Activated CD4-positive, CD25-positive, alpha-beta regulatory T cell treated with anti-CD3 and anti-CD28 coated beads, Interleukin-2, amount 50 U/mL, for 16 hours (primary cell): Measurements from ENCODE around the gene EXOSC9.

ENCODE experiments used
- DNase-seq: peaks from one replicate; pipeline ENCODE4 v3.0.0-alpha.2; 2020; ENCODE audit warnings: low read depth, low spot score

The EXOSC9 gene

DNA sequence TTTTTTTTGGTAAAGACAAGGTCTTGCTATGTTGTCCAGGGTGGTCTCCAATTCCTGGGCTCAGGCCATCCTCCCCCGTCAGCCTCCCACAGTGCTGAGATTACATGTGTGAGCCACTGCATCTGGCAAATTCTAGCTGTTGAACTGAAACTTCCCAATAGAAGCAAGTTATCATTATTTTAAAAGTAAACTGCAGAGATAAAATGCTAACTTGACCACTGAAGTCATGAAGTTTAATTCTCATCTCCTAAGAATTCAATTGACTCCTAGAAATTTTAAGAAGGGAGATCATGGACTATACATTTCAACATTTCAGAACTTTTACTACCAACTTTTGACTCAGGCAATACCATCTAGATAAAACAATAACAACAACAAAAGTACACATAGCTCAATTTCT is 11.7 kb upstream of the EXOSC9 start:
- DNase-seq = no peak

DNA sequence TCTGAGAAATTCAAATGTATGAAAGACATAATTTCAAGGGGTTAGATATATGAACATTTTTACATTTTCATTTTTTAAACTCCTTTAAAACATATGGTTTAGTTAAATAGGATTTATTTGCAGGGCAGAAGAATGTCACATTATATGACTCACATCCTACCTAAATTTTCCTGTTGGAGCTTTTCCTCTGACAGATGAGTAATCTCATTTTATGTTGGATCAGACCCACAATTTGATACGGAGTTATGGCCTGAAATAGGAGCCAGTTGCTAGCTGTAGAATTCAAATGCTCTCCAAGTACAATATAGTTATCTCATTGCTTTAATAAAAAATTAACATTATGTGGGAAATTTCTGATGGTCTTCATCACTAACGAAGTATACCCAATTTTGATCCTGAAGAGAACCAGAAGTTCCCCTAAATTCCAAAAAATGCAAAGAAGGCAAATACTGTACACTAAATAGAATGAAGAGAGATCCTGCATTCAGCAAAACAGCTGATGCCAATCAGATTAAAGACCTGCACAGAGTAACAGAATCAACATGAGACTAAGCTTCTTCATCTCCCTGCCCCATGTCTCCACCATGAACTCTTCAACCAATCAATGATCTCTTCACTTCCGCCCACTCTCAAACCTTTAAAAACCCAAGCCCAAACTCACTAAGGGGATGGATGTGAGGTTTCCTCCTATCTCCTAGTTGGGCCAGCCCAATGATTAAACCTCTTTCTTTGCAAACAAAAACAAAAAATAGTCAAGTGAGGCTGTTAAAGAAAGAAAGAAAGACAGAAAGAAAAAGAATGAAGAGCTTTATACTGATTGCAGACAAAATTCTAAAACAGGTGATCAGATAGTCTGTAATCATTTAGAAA is 10.9 kb upstream of the EXOSC9 start:
- DNase-seq = no peak

DNA sequence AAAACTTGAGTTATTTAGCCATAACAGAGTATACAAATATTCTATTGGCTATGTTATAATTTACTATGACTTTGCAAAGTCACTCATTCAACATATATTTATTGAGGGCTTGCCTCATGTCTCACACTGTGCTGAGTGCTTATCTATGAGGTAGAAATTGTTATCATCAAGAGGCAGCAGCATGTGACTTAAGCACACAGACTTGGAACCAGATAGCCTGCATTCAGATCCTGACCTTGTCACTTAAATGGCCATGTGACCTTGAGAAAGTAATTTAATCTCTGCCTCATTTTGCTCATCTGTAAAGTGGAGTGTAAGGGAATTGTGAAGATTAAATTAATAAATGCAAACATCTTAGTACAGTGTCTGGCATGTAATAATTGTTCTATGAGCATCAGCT is 10.1 kb upstream of the EXOSC9 start:
- no peak for DNase-seq

DNA sequence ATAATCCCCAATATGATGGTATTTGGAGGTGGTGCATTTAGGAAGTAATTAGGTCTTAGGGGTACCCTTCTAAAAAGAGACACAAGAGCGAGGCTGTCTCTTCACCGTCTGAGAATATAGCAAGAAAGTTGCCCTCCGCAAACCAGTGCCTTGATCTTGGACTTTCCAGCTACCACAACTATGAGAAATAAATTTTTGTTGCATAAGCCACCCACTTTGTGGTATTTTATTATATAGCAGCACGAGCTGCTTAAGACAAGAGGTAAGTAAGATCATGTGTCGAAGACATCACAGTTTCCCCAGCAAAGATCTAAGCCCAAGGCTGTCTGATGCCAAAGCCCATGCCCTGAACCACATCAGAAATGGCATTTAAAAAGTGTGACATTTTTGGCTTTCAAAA is 9.6 kb upstream of the EXOSC9 start:
- DNase-seq = no peak

DNA sequence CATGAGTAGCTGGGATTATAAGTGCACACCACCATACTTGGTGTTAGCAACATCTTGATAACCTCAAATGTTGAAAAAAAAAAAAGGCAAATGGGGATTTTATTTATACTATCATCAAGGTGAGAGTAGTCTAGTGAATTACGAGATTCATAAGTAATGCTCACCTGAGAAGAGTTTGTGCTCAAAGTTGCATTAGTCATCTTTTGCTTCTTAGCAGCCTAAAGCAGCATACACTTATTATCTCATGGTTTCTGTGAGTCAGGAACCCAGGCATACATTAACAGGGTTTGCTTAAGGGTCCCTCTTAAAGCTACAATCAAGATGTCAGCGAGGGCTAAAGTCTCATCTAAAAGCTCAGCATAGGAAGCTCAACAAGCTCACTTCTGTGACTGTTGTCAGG is 8.2 kb upstream of the EXOSC9 start:
- no peak for DNase-seq

DNA sequence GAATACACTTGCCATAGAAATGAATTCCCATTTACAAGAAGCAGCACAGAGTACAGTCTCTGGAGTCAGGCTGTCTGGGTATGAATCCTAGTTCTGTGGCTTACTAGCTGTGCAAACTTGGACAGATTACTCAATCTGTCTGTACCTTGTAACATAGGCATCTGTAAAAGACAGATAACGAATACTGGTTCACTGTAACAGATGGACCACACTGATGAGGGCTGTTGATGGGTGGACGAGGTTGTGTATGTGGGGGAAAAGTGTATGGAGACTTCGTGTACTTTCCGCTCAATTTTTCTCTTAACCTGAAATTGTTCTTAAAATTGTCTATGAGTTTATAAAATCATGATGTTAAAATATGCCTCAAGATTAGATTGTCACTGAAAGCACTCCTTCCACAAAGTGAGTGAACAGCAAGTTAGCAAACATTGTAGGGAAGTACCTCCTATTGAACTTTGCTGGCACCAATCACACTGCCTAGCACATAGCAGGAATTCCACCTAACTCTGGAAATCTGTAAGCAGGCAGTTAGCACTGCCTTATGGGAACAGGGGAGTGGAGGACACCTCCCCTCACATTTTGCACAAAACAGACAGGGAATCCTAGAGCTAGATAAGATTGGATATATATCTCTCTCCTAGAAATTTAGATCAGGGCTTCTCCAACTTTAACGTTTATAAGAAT is 6.5 kb upstream of the EXOSC9 start:
- no peak for DNase-seq

DNA sequence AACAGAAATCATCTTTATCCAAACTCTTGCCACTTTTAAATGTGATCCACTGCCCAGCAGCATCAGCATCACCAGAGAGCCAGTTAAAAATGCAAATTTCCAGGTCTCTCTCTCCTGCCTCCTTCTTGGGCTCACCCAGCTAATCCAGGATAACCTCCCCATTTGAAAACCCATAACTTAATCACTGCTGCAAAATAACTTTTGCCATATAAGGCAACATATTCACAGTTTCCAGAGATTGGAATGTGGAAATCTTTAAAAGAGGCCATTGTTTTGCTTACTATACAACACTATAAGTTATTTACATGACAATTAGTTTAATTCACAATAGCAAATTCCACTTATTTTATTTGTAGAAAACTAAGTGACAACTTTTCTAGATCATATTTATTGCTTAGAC is 4.8 kb upstream of the EXOSC9 start:
- no peak for DNase-seq

DNA sequence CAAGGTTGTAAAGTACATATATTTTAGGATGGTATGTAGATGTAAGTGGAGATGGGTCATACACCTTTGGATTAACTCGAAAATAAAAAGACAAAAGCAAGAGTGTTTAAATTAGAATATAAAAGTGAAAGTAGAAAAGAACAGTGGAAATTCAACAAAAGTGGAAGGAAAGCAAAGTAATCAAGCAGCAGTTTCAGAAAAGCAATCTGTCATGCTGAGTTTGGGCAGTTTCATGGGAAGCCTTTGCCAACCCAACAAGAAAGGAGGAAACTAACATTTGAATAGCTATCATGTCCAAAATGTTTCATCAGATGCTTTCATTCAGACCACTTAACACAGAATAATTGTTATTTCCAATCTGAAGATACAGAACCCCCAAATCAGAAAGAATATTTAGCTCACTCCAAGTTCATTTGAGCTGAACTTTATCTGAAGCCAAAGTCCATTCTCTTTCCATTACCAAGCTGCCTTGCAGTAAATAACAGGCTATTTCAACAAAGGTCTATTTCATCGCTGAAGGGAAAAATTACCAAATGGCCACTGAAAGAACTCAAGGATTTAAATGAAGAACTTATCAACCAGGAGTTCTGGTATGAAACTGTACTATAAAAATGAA is 1.8 kb upstream of the EXOSC9 start:
- DNase-seq = no peak

DNA sequence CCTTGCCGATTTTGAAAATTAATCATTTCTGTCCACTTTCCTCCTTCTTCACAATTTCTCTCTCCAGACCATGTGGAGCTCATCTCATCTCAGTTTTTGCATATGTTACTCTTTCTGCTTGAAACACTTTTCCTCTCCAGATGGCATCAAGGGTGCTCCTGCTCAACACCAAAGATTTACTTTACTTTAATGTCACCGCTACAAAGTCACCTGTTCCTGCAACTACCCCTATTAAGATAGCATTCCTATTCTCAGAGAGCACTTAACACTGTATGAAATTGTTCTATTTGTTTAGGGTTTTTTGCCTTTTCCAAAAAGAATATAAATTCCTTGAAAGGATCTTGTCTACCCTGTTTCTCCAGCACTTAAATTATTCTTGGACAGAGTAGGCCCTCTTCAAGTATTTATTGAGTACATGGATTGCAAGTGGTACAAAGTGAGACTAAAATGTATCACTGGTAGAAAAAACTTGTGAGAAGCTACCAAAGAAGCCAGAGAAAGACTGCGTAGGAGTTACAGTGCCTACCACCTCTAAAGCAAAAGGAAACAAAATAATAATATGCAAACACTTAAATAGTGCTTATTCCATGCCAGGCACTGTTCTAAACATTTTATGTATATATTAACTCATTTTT is 1.1 kb upstream of the EXOSC9 start:
- no peak for DNase-seq

DNA sequence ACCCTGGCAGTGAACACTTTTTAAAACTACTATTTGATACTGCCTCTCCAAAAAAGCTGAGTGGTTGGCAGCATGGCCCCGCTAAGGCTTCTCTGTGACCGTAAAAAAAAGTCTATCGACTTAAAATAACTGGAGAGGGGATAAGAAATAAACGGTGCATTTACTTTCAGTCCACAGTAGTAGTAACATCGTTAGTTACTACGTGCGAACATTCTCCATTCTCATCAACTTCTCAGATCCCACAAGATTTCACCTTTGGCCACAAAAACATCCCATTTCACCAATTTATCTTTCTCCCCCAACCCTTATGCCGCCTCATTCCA is 524 bp upstream of the EXOSC9 start:
- DNase-seq = no peak

DNA sequence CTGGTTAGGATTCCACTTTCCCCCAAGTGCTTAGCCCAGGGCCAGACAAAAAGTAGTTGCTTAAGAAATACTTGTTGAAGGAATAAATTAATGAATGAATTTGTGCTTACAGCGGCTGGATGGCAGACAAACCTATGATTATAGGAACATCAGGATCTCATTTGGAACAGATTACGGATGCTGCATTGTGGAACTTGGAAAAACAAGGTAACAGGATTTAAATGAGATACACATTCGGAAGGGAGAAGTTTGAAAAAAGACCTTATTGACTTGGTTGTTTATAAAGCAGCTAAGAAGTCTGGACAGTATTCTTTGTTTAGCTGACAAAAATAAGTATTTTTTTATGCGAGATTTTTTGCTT is 572 bp downstream of the EXOSC9 start:
- no peak for DNase-seq

DNA sequence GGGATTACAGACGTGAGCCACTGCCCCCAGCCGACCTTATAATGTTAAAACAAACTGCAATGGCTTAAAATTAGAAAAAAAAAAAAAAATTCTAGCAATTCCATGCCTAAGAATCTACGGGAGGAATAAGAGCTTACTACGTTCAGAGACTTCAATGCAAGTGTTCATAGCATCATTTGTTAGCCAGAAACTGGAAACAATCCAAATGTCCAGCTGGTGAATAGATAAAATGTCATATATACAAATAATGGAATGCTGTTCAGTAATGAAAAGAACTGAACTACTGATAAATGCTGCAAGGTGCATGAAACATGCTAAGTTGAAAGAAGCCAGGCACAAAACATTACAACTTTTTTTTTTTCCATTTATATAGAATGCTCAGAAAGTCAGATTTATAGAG is 5.3 kb downstream of the EXOSC9 start:
- DNase-seq = no peak

DNA sequence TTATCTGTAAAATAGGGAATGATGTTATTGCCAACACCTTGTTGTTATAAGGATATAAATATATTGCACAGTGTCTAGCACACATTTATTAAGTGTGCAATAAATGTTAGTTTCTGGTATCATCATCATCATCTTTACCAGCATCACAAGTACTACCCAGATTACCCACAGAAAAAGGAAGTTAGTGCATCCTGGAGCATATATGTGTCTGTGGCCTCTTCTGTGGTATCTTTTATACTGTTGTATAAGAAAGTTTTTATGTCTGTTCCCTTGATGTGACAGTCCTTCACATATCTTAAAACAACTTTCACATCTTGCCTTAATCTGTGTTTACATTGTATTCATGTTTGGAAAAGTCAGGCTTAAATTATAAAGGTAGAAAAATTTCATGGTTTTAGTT is 10.0 kb downstream of the EXOSC9 start:
- DNase-seq = no peak

DNA sequence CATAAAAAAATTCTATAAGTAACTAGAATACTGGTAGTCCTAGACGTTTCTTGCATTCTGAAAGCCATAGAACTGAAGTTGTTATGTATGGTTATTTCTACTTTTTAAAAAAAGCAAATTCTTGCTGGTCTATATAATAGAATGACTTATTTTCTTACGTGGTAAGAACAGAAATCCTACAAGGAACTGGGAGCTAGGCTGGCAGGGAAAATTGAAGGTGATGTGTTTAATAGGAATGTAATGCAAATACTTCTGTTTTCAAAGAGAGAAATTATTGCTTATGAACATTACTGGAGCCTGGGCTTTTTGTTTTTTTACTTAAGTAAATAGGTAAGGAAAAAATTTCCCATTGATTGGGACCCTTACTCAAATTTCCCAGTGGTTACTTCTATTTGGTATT is 13.6 kb downstream of the EXOSC9 start:
- no peak for DNase-seq

DNA sequence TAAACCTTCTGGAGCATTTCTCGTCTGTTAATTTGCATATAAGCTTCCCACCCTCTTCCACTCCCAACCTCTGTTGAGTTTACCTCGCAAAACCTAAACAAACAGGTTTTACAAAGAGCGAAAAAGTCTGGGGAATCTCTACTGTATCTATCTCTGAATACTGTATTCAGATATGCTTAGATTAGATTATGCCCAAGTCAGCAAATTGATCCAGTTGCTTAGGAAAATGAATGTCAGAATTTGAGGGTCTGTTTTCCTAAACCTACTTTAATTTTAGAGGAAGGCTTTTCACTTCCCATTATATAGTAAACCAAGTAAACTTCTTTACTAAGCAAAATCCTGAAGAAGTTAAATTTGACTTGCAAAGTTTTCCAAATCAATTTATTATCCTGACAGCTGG is 15.9 kb downstream of the EXOSC9 start:
- DNase-seq = no peak

DNA sequence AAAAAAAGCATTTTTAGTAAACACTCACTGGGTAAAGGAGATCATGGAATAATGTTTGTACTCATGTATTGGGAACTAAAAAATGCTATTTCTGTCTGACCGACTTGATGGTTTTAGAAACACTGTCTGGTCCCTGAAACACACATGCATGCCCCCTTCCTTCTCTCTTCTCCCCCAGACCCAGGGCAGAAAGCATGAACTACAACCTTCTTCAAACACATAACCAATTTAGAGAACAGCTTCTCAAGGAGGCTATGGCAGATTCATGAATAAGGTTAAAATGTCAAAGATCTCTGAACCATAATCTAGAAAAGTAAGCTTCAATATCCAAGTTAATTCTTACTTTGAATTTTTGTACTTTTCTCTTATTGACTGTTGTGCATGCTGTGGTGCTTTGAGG is 16.6 kb downstream of the EXOSC9 start:
- no peak for DNase-seq

DNA sequence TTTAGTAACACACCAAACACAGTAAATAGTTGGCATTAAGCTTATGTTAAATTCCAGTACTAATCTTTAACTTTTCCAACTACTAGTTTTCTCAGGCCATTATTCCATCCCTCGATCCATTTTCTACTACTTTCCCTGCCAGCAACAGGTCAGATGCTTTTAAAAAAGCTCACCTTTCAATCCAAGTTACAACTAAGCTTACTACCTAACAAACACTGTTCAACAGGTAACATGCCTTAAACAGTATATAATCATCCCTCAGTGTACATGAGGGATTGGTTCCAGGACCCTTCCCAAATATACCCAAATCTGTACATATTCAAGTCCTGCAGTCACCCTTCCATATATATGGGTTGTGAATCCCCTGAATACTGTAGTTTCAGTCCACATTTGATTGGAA is 17.1 kb downstream of the EXOSC9 start:
- DNase-seq = no peak

DNA sequence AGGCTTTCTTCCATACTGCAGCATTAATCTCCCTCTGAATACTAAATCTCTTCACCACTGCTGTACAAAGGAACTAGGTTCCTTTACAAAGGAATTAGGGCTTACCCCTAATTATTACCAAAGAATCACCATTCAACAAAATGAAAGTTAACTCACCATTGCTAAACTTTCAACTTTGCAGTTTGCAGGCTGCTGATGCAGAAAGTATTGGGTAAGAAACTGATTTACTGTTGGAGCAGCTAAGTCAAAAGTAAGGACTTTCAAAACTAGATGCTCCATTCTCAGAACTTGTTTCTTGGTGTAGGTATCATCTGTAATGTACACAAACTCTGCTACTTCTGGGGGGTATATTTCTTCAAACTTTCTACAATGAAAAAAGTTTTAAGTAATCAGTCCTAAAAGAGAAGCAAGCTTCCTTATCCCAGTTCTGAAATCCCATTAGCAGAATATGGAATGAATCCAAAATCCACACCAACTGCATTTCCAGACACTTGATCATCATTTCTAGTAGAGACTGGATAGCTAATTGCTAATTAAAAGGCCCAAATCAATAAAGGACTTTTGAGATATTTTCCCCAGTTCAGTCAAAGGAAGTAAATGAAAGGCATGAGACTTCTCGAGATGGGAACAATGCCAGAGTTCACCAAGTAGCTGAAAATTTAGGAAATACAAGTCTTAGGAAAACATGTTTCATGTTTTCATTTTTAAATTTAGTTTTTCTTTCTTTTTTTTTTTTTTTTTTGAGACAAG is 18.3 kb downstream of the EXOSC9 start:
- DNase-seq = no peak

DNA sequence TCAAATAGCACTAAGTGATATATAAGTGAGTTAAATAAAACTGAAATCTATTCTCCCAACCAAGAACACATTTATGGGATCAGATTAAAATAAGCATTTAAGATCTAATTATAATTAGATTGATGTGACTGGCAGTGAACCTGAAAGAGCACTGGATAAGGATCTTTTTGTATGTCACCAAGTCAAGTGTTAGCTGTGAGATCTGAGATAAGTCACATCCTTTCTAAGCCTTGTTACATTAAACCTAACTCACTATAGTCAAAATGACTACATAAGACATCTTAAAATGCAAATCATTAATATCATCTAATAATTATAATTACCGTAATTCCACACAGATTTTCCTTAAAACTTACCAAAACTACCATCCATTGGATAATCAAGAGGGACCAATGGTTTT is 20.9 kb downstream of the EXOSC9 start:
- DNase-seq = no peak

DNA sequence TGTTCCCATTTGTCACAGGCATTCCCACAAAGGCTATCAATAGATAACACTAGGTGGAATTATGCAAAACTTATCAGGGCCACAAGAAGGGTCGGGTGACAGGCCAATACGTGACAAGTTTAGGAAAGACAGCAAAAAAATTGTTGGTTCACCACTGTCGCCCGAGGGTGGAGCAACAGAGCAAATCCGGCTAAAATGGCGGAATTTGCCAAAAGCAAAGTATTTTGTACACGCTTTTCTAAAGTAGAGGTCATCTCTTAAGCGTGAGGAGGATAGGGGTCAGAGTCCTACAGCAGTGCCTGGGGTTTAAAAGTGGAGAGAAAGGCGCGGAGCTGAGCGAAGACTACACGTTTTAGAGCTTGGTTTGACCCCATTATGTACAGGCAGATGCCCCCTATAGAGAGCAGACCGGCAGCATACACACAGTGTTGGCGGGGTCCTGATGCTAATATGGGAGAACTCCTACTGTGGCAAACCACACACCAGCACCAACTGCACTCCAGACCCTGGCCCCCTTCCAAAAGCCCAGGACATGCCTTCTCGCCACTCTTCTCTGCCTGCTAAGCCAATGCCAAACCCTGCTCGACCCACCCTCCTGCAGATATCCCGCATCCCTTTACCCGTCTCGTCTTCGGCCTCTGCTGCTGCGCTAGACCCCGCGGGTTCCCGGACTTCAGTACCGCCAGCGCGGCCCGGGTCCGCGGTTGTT is 21.8 kb downstream of the EXOSC9 start:
- DNase-seq = no peak

DNA sequence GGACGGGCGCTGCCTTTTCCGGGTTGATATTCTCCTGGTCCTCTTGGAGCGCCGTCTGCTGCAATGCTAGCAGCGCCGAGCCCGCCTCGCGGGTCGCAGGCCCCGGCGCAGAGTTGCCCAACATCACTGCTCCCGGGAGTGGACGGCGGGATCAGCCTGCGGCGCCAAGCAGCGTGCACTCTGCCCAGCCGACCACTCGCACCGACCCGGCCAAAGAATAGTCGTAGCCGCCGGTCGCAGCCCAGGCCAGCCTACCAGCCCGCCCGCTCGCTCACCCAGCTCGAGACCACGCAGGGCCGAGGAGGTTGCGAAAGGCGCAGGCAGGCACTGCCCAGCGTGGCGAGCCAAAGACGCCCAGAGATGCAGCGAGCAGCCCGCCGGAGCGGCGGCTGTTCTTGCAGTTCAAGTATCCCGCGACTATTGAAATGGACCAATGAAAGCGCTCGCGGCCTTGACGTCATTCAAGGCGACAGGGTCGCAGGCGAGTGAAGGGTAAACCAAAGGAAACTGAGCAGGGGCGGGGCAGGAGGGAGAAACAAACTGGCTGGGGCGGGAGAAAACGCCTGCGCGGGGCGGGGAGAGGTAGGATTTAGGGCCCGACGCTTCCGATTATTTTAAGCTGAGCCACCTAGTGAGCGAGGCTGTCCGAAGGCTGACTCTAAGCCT is 22.5 kb downstream of the EXOSC9 start, which contains the start of gene CCNA2:
CCNA2 (minus strand) TSS at position 379 of the 666 bp plus-strand sequence; CDS start at position 124, 255 bp downstream.
- peak; percentile 94 for DNase-seq
